GM21723 (cell line): Measurements from ENCODE around the gene NHSL2.

ENCODE experiments used
- ATAC-seq: cut with Tn5 transposase; IDR thresholded peaks from one replicate; pipeline ENCODE4 v1.9.1; 2021; ENCODE audit warnings: mild to moderate bottlenecking, moderate library complexity; ENCODE audit not compliant: unreplicated experiment

The NHSL2 gene

DNA sequence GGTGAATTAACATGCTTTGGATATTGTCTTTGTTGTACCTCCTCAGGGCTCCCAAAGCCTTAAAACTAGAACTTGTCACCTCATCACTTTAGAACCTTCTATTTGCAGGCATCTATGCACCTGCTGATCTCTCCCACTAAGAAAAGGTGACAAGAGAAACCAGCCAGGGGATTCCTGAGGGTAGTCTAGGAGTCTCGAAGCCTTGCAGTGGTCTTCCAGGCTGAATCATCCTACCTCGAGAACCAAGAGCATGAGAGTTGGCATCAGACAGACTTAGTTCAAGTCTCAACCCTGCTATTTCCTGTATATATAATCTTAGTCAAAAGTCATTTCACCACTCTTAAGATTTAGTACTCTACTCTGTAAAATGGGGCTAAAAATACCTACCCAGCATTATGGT lies 191.5 kb downstream of the NHSL2 start:
- no peak for ATAC-seq

DNA sequence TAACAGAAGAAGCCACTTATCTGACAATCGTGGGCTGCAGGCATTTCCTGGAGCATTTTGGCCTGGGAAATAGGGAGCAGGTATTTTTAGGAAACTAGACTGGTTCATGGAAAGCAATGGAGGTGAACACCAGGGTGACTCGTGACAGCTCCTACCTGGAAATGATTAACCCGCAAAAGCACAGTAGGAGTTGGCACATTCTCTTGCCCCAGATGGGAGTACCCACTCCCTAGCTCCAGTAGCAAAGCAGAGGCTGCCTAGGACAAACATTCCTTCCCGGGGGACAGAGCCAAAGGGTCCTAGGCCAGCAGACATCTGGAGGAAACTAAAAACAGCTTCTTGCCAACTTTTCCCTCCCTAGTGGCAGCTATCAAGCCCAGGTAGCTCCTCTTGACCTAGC lies 192.1 kb downstream of the NHSL2 start:
- ATAC-seq, result no peak

DNA sequence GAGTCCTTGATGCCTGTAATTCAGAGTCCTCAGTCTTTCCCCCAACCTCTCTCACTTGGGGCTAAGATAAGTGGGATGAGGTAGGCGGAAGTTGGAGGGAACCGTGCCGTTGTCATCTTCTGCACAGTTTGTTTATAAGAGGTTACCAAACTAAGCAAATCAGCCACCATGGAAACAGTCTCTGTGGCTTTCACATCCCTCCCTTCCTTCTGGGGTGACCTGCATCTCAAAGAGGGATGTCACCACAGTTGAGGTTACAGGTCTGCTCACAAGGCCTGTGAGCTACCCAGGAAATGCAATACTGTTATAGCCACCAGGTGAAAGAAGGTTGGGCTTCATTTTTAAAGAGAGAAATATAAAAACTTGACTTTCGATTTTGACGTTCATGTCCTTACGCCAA lies 194.8 kb downstream of the NHSL2 start:
- peak; percentile 46 for ATAC-seq

DNA sequence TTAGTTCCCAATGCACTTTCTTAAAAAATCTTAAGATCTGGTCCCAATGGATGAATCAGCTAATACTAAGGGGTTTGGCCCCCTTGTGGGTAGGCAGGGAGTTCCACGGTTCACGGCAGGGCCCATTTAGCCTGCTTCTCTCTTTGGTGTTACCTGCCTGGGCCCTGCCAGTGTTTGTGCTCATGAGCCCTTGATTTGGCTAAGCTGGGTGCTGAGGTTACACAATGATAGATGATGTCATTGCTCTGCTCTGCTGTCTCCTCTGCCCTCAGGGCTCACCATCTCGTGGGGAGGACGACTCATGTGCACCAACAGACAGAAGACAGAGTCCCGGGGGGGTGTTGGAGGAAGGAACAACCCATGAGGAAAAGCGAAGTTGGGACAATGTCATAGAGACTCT lies 196.7 kb downstream of the NHSL2 start:
- ATAC-seq, result no peak

DNA sequence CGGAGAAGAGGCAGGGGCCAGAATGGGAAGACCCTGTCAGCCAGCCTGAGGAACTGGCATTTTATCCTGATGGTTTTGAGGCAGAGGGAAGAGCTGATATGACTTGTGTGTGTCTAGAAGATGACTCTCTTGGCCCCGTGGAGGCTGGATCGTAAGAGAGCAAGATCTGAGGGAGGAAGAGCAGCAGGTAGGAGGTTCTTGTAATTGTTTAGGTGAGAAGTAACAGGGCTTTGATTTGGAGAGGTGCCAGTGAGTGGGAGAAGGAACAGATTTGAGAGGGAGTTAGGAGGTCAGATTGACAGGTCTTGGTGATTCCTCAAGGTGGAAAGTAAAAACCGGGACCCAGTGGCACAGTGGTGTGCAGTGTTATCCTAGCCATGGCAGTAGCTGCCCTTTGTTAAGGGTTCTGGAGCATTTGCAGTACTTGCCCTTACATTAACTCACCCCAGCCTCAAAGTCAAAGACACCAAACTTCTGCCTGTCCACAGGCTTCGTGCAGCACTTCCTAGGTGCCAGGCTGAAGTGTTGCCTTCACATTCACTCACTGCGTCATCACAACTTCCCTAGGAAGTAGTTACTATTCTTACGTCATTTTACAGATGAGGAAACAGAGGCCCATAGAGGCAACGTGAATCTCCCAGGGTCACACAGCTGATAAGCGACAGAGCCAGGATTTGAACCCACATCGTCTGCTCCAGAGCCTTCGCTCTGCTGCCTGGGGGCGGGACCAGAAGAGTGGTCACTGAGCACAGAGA lies 197.4 kb downstream of the NHSL2 start:
- ATAC-seq, result no peak

DNA sequence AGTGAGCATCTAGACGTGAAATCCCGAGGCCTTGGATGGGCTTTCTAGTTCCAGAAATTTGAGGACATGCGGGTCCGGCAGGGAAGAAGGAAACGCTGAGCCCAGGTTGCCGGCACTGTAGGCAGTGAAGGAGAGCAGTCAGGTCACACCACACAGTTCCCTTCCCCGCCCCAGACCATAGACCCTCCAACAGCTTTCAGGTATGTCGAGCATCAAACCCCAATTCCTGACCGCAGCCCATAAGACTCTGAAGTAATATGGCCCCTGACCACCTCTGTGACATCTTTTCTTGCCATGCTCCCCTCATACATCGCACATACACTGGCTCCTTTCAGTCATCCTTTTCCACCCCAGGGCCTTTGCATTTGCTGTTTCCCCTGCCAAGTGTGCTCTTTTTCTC lies 198.0 kb downstream of the NHSL2 start:
- ATAC-seq, result no peak

DNA sequence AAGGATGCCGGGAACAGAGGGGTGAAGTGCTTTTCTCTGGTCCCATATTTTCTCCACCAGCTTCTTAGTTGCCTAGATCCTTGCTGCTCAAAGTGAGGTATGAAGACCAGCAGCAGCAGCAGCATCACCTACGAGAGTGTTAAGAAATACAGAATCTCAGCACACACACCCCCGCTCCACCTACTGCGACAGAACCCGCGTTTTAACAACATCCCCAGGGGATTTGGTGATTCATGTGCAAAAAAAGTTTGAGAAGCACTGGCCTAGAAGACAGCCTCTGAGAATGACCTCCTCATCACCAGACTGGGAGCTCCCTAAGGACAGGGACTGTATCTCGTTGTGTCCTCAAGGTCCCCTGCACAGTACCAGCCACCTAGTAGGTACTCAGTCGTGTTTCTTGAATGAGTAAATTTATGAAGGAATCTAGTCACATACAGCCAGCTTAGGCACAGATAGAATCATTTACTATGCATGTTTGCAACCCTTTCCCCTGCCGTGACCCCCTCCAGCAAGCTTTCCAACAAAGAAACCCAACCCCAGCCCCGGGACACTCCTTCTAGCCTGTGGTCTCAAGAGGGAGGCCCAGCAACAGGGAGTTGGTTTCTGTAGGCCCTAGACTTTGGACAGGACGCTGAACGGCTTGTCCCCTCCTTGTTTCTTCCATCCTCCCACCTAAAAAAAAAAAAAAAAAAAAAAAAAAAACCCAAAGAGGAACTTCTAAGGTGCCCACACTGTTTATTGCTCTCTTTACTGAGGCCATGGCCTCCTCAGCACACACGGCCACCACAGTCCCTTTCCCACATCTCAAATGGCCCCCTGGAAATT lies 199.6 kb downstream of the NHSL2 start:
- ATAC-seq, result no peak

DNA sequence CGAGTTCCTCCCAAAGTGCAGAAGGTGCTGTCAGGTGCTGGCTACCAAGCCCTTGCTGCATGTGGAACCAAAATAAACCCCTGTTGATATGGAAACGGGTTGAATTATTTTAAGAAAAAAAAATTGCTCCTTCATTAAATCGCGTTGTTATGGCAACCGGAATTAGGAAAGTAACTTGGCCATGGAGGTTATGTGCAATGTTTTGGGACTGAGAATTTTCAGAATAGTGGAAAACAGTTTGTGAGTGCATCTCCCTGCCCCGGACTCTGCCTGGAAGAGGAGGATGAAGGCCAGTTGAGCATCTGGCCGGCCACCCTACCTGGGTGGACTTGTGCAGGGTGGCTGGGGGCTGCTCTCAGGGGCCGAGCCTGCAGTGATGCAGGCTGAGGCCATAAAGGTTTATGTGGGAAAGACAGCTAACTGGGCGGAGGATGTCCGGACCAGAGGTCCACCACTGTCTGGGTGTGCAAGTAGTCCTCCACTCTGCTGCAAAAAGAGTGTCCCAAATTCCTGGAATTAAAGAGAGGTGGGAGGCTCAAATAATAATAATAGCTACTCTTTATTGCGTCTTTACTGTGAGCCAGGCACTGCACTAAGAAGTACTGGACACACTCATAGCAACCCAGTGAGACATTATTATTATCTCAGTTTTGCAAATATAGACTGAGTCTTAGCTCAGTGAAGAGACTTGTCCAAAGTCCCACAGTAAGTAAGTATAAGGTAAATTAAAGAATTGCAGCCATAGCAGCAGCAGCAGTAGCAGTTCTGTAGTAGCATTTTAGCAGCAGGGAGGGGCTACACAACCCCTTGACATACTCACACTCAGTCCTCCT lies 200.4 kb downstream of the NHSL2 start:
- ATAC-seq, result no peak

DNA sequence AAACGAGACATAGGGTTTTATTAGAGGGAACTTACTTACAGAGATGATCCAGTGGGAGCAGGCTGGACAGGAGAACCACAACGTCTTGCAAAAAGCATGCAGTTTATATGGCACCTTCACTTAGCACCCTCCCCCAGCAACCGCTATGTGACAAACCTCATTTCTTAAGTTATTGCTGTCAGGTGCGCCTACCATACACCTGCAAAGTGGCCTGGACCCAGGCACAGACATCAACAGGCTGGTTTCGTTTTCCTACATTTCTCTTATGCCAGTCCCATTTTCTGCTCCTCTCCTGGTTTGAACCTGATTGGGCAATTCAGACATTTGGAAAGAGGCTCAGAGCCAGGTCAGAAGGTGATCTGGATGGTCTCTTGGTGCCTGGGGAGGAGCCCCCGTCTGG lies 202.8 kb downstream of the NHSL2 start:
- ATAC-seq, result no peak

DNA sequence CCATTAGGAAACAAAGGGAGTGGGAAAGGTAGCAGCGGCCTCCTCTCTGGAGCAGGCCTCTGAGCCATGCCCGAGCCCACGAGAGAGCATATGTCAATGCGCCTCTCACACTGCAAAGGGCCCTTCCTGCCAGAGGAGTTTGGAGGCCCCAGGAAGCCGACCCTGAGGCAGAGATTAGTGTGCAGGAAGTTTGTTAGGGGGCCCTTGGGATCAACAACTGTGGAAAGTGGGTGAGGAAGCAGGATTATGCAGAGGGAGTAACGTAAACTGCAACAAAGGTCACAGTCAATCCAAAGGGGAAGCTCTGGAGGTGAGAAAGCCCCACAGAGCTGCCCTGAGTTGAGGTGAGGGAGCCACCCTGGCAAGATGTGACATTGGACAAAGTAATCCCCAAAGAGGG lies 203.7 kb downstream of the NHSL2 start:
- no peak for ATAC-seq

DNA sequence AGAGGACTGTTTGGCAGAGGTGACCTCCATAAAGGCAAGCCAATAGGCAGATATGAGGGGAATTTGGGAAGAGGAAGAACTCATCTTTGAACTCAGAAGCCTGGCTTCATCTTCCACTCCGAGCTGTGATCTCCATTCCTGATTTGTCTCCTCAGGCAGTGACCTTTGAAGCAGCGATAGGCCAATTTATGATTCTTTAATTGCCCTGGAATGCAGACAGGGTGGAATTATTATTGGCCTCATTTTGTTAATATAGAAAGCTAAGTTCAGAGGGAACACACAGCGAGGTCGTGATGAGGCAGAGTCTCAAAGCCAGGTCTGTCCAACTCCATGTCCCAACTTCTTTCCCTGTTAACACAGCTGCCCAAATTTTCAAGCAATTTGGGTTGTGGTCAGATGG lies 204.2 kb downstream of the NHSL2 start:
- ATAC-seq, result no peak

DNA sequence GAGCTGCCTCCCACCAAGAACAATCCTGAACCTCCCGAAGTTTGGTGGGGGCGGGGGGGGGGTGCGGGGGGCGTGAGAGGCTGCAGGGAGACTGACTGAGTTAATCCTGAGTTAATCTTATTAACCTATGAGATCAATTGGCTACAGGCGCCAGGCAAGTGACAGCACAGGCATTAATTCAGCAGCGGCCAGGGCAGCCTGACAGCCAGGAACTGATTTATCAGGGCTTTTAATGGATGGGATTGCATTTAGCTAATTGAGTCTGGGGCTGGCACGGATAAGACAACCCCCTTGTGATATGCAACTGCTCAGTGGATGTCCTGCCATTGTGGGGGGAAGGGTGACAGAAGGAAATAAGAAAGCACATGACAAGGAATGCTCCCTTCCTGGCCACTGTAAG lies 204.7 kb downstream of the NHSL2 start:
- no peak for ATAC-seq

DNA sequence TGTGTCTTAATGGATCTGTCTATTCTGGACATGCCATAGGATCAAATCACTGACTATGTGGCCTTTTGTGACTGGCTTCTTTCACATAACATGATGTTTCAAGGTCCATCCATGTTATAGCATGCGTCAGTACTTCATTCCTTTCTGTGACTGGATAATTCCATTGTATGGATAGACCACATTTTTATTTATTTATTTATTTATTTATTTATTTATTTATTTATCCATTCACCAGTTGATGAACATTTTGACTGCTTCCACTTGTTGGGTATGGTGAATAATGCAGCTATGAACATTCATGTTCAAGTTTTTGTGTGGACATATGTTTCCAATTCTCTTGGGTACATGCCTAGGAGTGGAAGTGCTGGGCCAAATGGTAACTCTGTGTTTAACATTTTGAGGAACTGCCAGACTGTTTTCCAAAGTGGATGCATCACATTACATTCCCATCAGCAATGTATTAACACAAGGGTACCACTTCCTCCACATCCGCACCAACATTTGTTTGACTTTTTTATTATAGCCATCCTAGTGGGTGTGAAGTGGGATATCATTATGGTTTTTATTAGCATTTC lies 207.1 kb downstream of the NHSL2 start:
- no peak for ATAC-seq

DNA sequence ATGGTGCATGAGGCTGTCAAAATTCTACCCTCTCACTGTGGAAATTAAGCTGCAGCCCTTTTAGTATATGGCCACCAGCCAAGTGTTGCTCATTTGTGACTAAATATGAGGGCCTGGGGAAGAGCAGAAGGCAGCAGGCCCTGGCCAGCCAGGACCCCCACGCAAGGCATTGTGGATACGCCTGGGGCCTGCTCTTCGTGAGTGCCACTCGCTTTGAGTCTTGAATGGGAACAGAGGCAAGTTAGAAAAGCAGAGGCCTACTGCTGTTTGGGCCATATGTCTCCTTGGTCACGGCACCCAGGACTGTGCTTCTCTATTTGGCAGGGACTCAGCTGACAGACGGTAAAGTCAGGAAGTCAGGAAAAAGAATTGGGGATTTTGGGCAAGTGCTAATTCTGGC lies 210.2 kb downstream of the NHSL2 start:
- peak; percentile 10 for ATAC-seq

DNA sequence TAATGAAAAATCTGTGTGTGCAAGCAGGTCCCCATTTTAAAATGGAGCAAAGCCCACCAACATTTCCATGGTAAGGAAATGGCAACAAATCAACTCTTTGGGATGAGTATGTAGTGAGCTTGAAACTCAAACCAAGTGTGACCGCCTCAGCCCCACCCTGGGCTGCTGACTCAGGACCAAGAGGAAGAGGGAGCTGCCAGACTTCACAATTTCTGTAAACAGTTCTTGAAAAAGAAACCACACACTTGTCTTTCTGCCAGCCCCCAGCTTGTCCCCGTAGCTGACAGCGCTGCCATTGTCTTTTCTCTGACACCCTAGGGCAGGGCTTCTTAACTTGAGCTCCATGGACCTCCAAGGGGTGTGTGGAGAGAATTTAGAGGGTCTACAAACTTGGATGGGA lies 210.7 kb downstream of the NHSL2 start:
- ATAC-seq, result peak; percentile 77

DNA sequence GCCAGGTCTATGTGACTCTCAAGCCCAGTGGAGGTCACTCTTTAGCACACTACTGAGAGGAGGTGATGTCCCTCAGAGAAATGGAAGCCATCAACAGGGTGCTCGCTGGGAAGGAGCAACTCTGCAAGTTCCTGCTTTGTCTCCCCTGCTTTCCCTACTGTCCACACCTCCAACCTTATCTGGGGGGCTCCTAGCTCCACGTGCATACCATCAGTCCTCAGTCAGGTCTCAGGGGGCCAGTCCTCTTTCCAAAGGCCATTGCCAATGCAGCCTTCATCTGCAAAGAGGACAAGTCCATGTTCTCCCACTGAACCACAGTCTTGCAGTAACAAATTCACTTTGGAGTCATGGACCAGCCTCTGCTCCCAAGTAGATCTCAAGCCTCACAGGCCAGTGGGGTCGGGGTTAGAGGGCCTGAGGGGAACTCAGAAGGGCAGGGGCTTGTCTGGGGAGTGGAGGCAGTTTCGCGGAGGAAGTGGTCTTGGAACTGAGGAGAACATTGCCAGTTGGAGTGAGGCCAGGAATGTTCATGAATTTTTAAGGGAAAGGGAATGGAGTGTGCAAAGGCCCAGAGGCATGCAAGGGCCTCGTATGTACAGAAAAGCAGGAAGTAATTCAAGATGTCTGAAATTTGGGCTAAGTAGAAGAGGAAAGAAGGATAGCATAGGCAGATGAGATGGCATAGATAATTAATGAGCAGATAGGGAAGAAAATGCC lies 212.1 kb downstream of the NHSL2 start:
- ATAC-seq, result no peak

DNA sequence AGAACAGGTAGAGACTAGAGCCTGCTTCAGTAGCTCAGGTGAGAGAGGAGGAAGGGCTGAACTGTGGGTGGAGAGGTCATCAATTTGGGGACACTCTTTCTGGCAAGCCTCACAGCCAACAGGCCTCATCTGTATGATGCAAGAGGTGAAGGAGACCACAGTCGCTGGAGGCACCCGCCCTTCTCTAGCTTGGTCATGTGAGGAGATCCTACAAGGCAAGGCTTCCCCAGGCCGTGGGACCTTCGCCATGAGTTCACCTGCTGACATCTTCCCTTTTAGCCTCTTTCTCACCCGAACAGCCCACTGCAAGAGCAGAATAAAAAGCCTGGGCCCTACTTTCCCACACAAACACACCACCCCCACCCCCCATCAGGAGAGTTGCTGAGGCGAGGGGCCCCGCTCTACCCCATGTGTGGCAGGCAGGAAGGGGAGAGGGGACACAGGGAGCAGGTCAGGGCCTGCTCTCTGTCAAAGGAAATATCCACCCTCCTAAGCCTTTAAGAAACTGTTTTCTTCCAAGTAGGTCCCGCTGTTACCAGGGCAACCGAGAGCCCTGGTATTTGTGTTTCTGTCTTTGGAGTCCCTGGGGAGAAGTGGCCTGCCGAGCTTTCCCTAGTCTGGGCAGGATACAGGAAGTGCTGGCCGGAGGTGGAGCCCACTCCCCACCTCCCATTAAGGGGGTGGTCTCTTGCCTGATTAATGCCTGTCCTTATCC lies 213.0 kb downstream of the NHSL2 start:
- ATAC-seq, result no peak

DNA sequence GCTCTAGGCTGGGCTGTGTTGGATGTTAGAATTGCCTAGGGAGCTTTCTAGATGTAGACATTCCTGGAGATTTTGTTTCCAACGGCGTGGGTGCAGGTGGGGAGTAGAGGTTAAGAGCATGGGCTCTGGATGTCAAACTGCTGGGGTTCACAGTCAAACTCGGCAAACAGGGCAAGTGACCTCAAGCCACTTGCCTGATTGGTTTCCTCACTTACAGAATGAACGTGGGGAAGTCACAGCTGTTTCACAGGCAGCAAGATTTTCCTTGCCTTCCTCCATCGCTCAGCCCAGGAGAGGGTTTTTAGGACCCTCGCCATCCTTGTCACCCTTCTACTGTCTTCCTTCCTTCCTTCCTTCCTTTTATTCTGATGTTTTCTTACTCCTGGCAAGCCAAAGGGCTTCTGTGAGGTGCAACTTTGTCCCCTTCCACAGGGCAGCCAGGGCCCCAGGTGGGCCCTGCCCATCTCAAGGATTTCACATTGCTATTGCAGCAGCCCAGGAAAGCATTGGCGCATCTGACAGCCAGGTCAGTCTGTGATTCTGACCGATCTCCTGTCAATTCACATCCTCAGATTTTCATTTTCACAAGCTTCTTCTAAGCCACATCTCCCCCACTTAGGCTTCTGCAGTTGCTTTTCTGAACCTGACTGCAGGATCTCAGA lies 214.0 kb downstream of the NHSL2 start:
- ATAC-seq, result no peak

DNA sequence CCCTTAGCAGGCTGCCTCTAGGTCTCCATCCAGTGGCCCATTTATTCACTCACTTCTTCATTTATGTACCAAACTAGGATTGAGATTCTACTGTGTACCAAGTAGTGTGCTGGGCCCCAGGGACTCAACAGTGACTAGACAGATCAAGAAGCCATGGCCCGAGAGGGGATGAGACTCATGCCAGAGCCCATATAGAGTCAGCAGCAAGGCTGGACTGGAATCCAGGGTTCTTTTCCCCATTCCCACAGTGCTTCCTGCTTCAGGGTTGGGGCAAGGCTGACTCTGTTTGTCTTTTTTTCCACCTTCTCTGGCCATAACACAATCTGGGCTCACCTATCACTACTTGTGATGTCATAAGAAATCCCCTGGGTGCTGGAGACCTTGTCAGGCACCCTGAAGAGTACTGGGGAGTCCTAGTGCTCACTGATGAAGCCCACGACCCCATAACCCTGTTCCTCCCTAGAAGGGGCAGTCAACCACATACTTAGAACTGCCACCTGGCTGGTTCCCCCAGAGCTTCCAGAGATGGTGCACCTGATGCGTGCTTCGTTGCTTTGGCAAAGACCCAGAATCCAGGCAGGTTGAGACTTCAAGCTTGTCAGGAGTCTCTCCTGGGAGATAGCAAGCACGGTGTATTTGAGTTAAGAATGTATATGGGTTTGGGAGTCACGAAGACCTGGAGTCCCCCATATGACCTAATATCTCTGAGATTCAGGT lies 214.8 kb downstream of the NHSL2 start:
- no peak for ATAC-seq
